Colonic mucosa (tissue), 4 donors: ENCODE results near the gene RGS8. TPM values are rescaled to one million over a fixed set of nuclear protein-coding genes. Genes with fewer than 3 reads are reported as not detected.

Experiments used
- DNase-seq: peaks from one replicate; pipeline ENCODE4 v3.0.0-alpha.2; 2020
- H3K27ac ChIP-seq: fragments of 200-600 bp; one replicate; pipeline ENCODE4 v1.8.0; 2021
- H3K27me3 ChIP-seq: fragments of 200-600 bp; one replicate; pipeline ENCODE4 v1.8.0; 2021
- H3K36me3 ChIP-seq: fragments of 200-600 bp; one replicate; pipeline ENCODE4 v1.8.0; 2021
- H3K4me1 ChIP-seq: fragments of 200-600 bp; one replicate; pipeline ENCODE4 v1.8.0; 2021; ENCODE audit warnings: mild to moderate bottlenecking
- H3K4me3 ChIP-seq: fragments of 200-600 bp; one replicate; pipeline ENCODE4 v1.8.0; 2021
- H3K9ac ChIP-seq, 2 donors: one replicate each; pipeline ENCODE4 v1.7.0; 2013; ENCODE audit warnings: control low read depth in 2 of 2, low read depth in 2 of 2, low read length in 2 of 2
- H3K9me3 ChIP-seq: fragments of 200-600 bp; one replicate; pipeline ENCODE4 v1.8.0; 2021
- intact Hi-C: fragments of 100-400 bp; cut with DNase I; formaldehyde crosslinking; loops from one replicate; pipeline ENCODE4 v1.14.1; 2022
- total RNA-seq, 2 donors: library from RNA; stranded (reverse); fragmentation: NEBNext Ultra II Directional in 1 of 2; extraction: Animal tissue kit (Norgen Biotek cat#: 25700) in 1 of 2; gene quantifications; one replicate each; pipeline ENCODE4 v1.2.1, GENCODE V29; 2021
- TF ChIP-seq, protein P1 (sequence below): fragments of 200-600 bp; IDR thresholded peaks from one replicate; pipeline ENCODE4 v1.8.0; 2022; ENCODE audit warnings: antibody characterized with exemption, mild to moderate bottlenecking
- donor health status: healthy.
- donor health status: DM: no; HTN: no; CAD: no.
- donor health status: DM: no; HTN: no; CAD: no.

Gene RGS8
- total RNA-seq, 2 donors from 2014 or later, result not detected

DNA sequence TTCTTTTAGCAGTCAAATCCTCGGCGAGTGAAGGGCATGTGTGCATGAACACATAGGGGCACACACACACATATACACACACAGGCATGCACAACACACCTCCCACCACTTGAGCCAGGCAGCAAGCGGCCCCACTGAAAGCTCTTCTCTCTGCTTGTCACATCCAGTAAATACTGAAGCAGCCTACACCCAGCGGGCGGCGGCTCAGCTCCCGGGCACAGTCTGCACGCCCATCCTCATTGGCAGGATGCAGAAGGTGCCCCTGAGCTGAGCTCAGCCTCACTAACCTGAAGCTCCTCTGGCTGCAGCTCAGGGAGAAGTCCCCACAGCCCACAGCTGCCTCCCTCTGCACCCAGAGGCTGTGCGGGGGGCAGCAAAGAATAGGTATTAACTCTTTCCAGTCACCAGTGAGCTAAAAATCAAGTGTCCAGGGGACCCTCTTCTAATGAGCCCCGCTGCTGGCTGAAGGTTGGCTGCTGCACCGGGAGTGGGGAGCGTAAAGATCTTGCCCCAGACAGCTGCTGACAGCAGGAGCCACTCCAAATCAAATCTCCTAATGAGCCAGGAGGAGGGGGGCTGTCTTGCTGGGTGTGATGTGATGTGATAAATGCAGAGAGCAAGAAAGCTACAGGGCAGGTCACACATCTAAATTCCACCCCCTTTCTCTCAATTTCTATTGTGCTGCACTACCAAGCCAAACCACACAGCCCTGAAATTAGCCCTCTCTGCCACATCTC, 12.5 kb downstream of the RGS8 start:
- Histone ChIP-seq H3K27me3 (no peaks in the 10 kb centered on the region), H3K27ac (no peak overlapping the region), H3K9ac (no peak overlapping the region), H3K4me1 (no peaks in the 10 kb centered on the region), H3K4me3 (no peak overlapping the region), H3K9me3 (no peaks in the 10 kb centered on the region), H3K36me3 (no peaks in the 10 kb centered on the region)
- DNase-seq, result no peak
- intact Hi-C loops, result no loop called here
- TF ChIP-seq, protein P1, sequence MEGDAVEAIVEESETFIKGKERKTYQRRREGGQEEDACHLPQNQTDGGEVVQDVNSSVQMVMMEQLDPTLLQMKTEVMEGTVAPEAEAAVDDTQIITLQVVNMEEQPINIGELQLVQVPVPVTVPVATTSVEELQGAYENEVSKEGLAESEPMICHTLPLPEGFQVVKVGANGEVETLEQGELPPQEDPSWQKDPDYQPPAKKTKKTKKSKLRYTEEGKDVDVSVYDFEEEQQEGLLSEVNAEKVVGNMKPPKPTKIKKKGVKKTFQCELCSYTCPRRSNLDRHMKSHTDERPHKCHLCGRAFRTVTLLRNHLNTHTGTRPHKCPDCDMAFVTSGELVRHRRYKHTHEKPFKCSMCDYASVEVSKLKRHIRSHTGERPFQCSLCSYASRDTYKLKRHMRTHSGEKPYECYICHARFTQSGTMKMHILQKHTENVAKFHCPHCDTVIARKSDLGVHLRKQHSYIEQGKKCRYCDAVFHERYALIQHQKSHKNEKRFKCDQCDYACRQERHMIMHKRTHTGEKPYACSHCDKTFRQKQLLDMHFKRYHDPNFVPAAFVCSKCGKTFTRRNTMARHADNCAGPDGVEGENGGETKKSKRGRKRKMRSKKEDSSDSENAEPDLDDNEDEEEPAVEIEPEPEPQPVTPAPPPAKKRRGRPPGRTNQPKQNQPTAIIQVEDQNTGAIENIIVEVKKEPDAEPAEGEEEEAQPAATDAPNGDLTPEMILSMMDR, result no peak

DNA sequence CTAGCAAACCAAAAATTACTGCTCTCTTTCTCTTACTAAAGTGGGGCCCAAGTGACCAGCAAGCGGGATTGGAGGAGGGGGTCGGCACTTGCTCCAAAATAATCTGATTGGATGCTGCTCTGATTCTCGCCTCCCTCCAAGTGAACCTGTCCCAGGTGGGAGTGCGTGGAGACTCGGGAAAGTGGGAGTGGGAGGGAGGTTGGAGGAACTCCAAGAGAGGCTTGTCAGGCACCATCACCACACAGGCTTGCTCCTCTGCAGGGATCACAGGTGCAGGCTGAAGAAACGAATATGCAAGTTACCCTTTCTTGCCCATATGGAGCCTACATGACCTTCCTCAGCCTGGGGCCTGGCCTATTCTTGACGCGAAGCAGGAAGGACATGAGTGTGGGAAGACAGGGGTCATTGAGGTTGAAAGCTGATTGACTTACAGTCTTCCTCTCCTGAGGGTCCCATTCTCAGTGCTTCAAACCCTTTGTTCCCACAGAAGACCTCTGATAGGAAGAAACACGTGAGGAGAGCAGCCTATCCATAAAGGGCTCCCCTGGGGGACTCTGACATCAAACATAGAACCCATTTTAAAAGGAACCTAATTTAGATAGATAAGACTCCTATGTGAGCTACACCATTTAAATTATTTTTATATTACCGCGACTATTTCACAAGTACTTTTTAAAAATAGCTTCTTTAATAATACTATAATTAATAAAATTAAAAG, 14.2 kb downstream of the RGS8 start:
- H3K27me3 ChIP-seq, result no peaks in the 10 kb centered on the region
- no peaks in the 10 kb centered on the region for H3K9me3 ChIP-seq
- no peak overlapping the region for H3K27ac ChIP-seq
- intact Hi-C loops, result no loop called here
- H3K9ac ChIP-seq, result no peak overlapping the region
- H3K36me3 ChIP-seq, result no peaks in the 10 kb centered on the region
- H3K4me1 ChIP-seq, result no peaks in the 10 kb centered on the region
- no peak for DNase-seq
- TF ChIP-seq, protein P1, result no peak
- no peak overlapping the region for H3K4me3 ChIP-seq

DNA sequence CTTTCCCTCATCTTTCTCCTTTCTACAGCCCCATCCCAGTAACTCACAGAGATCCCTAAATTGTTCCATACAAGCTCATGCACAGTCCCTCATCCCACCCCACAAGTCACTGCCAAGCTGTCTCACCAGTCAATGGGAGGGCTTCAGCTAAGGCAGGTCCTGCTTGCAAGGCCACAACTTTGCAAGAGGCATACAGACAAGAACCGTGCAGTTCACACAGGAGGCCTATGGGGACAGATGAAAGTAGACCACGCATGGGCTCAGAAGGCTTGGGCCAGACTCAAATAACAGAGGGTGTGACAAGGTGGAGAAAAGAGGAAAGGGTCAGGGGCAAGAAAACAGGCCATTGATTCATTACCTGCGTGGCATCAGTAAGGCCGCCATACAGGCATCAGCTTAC, 15.1 kb downstream of the RGS8 start:
- intact Hi-C loops, result no loop called here
- Histone ChIP-seq H3K27me3 (no peaks in the 10 kb centered on the region), H3K9ac (no peak overlapping the region), H3K4me3 (no peak overlapping the region), H3K9me3 (no peaks in the 10 kb centered on the region), H3K4me1 (no peaks in the 10 kb centered on the region), H3K36me3 (no peaks in the 10 kb centered on the region), H3K27ac (no peak overlapping the region)
- TF ChIP-seq, protein P1, result no peak
- DNase-seq, result no peak

DNA sequence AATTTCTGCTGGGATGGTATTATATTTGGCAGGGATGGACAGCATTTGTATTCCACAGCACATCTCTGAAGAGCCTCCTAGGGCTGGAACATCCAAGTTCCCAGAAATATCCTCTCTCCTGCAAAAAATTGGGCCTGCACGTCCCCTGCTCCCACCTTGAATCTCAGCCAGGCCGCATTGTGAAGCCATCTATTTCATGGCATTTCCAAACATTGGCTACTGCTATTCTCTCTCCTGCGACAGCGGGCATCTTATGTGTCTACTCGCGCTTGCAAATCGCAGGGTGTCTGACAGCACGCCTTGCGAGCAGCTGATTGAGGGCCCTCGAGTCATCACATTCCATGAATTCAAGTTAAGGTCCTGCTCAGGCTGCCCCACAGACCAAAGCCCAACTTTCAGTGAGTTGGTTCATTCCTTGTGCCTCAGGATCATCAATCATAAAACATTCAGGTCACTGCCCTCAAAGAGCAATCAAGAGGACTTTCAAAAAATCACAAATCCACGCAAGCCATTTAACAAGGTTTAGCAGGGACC, 15.8 kb downstream of the RGS8 start:
- Histone ChIP-seq H3K9me3 (no peaks in the 10 kb centered on the region), H3K36me3 (no peaks in the 10 kb centered on the region), H3K4me1 (no peaks in the 10 kb centered on the region), H3K27ac (no peak overlapping the region), H3K9ac (no peak overlapping the region), H3K4me3 (no peak overlapping the region), H3K27me3 (no peaks in the 10 kb centered on the region)
- intact Hi-C loops, result no loop called here
- DNase-seq, result no peak
- TF ChIP-seq, protein P1, result no peak

DNA sequence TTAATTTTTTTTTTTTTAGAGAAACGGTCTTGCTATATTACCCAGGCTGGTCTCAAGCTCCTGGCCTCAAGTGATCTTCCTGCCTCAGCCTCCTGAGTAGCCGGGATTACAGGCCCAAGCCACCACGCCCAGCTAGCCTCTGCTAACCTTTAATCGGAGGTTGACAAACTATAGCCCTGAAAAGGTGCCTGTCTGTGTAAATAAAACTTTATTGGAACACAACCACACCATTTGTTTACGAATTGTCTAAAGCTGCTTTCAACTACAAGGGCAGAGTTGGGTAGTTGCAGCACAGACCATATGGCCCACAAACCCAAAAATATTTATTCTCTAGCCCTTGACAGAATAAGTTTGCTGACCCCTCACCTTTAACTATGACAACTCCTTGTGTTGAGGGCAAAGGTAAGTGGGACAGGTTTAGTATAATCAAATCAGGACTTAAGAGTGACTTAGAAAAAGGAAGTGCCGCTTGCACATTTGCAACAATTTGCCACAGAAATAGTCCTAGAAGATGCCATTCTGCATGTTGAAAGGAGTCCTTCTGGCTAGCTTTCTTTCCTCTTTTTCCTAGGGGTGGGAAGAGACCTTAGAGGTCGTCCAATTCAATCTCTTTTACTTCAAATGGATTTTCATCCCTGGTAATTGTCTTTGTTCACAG, 16.4 kb downstream of the RGS8 start:
- Histone ChIP-seq H3K4me3 (no peak overlapping the region), H3K27ac (no peak overlapping the region), H3K9me3 (no peaks in the 10 kb centered on the region), H3K36me3 (no peaks in the 10 kb centered on the region), H3K4me1 (no peaks in the 10 kb centered on the region), H3K9ac (no peak overlapping the region), H3K27me3 (no peaks in the 10 kb centered on the region)
- no peak for DNase-seq
- intact Hi-C loops, result no loop called here
- TF ChIP-seq, protein P1, result no peak
